Vagina (tissue), 2 donors: ENCODE measurements around the gene EXOC6B. TPM values are rescaled to one million over a fixed set of nuclear protein-coding genes. Genes with fewer than 3 reads are reported as not detected.

Experiments
- DNase-seq, 2 donors: peaks; one replicate each; pipeline ENCODE4 v3.0.0-alpha.2; 2017; ENCODE audit errors: extremely low spot score in 2 of 2
- H3K27ac ChIP-seq: fragments of 200-600 bp; sonication (generic); one replicate; pipeline ENCODE4 v1.5.1; 2019
- H3K27me3 ChIP-seq: fragments of 200-600 bp; sonication (generic); one replicate; pipeline ENCODE4 v1.5.1; 2019
- H3K36me3 ChIP-seq, 2 donors: fragments of 200-600 bp; sonication (generic); one replicate each; pipeline ENCODE4 v1.5.1; 2017 to 2019
- H3K4me1 ChIP-seq: fragments of 200-600 bp; sonication (generic); one replicate; pipeline ENCODE4 v1.5.1; 2019
- H3K4me3 ChIP-seq, 2 donors: fragments of 200-600 bp; sonication (generic); 1 replicate in 1 of 2; 2 replicates in 1 of 2; pipeline ENCODE4 v1.5.1; 2016 to 2019
- H3K9me3 ChIP-seq: fragments of 200-600 bp; sonication (generic); one replicate; pipeline ENCODE4 v1.5.1; 2019
- CTCF ChIP-seq, 3 experiments: fragments of 450-650 bp in 2 of 3; fragments of 200-600 bp in 1 of 3; sonication (generic) in 1 of 3; IDR thresholded peaks; one replicate each; pipeline ENCODE4 v1.5.1; 2017 to 2019; ENCODE audit warnings: antibody characterized with exemption in 3 of 3, mild to moderate bottlenecking in 2 of 3, moderate library complexity in 2 of 3
- POLR2A ChIP-seq, 2 donors: fragments of 450-650 bp; IDR thresholded peaks; one replicate each; pipeline ENCODE4 v1.6.1; 2017; ENCODE audit warnings: antibody characterized with exemption in 2 of 2, mild to moderate bottlenecking in 2 of 2, moderate library complexity in 2 of 2
- POLR2AphosphoS5 ChIP-seq, 2 donors: sonication (generic); formaldehyde crosslinking; IDR thresholded peaks; one replicate each; pipeline ENCODE4 v1.9.0; 2017; ENCODE audit warnings: antibody characterized with exemption in 2 of 2, mild to moderate bottlenecking in 2 of 2, low read depth in 1 of 2; ENCODE audit not compliant: insufficient read depth in 1 of 2
- intact Hi-C: fragments of 100-400 bp; cut with DNase I; formaldehyde crosslinking; loops from one replicate; pipeline ENCODE4 v1.15.1; 2023
- total RNA-seq: library from RNA; depleted of rRNA; stranded (reverse); fragments of >200 nt; gene quantifications from one replicate; pipeline ENCODE4 v1.2.3, GENCODE V29; 2016

Gene EXOC6B
- total RNA-seq, 1 donor from 2014 or later, result 41.5 TPM

- Histone ChIP-seq H3K27ac (no peak overlapping the region), H3K4me1 (peaks cover 17% of the 10 kb centered on the region), H3K27me3 (no peaks in the 10 kb centered on the region), H3K4me3 (no peak overlapping the region), H3K36me3 (no peaks in the 10 kb centered on the region), H3K9me3 (no peaks in the 10 kb centered on the region)
- TF ChIP-seq POLR2A (IDR thresholded peaks at IDR 0.05) (no peak), CTCF (IDR thresholded peaks at IDR 0.05) (no peak), POLR2AphosphoS5 (IDR thresholded peaks at IDR 0.05; ENCODE audit: insufficient read depth in 1 of 2, low read depth in 1 of 2) (no peak)
- intact Hi-C loops, result no loop called here
- no peak for DNase-seq
Measured at GRCh38 chr2:72233211-72233610, 592.6 kb downstream of the EXOC6B start.

- intact Hi-C loops, result no loop called here
- H3K4me3 ChIP-seq, result no peak overlapping the region
- H3K27me3 ChIP-seq, result no peaks in the 10 kb centered on the region
- H3K9me3 ChIP-seq, result no peaks in the 10 kb centered on the region
- TF ChIP-seq POLR2AphosphoS5 (IDR thresholded peaks at IDR 0.05; ENCODE audit: insufficient read depth in 1 of 2, low read depth in 1 of 2) (no peak), CTCF (IDR thresholded peaks at IDR 0.05) (no peak), POLR2A (IDR thresholded peaks at IDR 0.05) (no peak)
- DNase-seq, result no peak
- no peaks in the 10 kb centered on the region for H3K4me1 ChIP-seq
- H3K36me3 ChIP-seq, result no peaks in the 10 kb centered on the region
- no peak overlapping the region for H3K27ac ChIP-seq
Measured at GRCh38 chr2:72222829-72223564, 602.8 kb downstream of the EXOC6B start.

GRCh38 chr2:72220170-72220569 is 605.7 kb downstream of the EXOC6B start:
- H3K27ac ChIP-seq, result no peak overlapping the region
- no peak overlapping the region for H3K4me3 ChIP-seq
- intact Hi-C loops, result no loop called here
- no peaks in the 10 kb centered on the region for H3K27me3 ChIP-seq
- H3K36me3 ChIP-seq, result no peaks in the 10 kb centered on the region
- no peaks in the 10 kb centered on the region for H3K9me3 ChIP-seq
- no peaks in the 10 kb centered on the region for H3K4me1 ChIP-seq
- TF ChIP-seq CTCF (IDR thresholded peaks at IDR 0.05) (no peak), POLR2AphosphoS5 (IDR thresholded peaks at IDR 0.05; ENCODE audit: insufficient read depth in 1 of 2, low read depth in 1 of 2) (no peak), POLR2A (IDR thresholded peaks at IDR 0.05) (no peak)
- no peak for DNase-seq

DNA sequence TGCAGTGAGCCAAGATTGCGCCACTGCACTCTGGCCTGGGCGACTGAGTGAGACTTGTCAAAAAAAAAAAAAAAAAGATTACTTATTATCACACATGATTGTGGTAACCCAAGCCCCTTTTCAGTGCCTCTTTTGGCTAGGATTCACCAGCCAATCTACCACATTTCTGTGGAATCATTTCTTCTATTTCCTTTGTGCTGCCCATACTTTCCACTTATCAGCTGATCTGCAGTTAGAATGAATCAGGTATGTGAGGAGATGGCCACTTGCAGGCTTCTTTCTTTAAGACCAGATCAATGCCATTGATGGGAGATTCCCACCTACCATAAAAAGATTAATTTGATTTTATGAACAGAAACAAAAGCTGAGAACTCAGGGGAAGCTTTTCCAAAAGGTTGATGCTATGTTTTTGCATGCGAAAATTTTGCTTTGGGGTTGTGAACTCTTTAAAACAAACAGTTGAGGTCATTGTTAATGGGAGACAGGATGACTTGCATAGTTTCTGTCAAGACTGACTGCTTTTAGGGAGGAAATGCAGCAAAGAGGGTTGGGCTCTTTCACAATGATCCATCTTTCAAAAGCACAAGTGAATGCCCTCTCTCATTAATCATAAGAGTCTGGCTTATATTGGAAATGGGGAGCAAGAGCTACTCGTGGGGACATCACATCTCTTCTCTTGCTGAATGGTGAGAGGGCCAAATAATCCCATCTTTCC is 611.2 kb downstream of the EXOC6B start:
- no peak for TF ChIP-seq POLR2A (IDR thresholded peaks at IDR 0.05)
- no peak for TF ChIP-seq CTCF (IDR thresholded peaks at IDR 0.05)
- TF ChIP-seq POLR2AphosphoS5 (IDR thresholded peaks at IDR 0.05; ENCODE audit: insufficient read depth in 1 of 2, low read depth in 1 of 2), result no peak
- no peak overlapping the region for H3K27ac ChIP-seq
- no peaks in the 10 kb centered on the region for H3K27me3 ChIP-seq
- DNase-seq, result no peak
- no peaks in the 10 kb centered on the region for H3K36me3 ChIP-seq
- H3K4me1 ChIP-seq, result peaks cover 21% of the 10 kb centered on the region
- intact Hi-C loops, result no loop called here
- H3K9me3 ChIP-seq, result no peaks in the 10 kb centered on the region
- H3K4me3 ChIP-seq, result no peak overlapping the region

GRCh38 chr2:72212486-72212855 is 613.4 kb downstream of the EXOC6B start:
- DNase-seq, result no peak
- TF ChIP-seq POLR2A (IDR thresholded peaks at IDR 0.05), result no peak
- TF ChIP-seq CTCF (IDR thresholded peaks at IDR 0.05), result no peak
- no peak for TF ChIP-seq POLR2AphosphoS5 (IDR thresholded peaks at IDR 0.05; ENCODE audit: insufficient read depth in 1 of 2, low read depth in 1 of 2)
- Histone ChIP-seq H3K27ac (no peak overlapping the region), H3K36me3 (no peaks in the 10 kb centered on the region), H3K9me3 (no peaks in the 10 kb centered on the region), H3K27me3 (no peaks in the 10 kb centered on the region), H3K4me3 (no peak overlapping the region), H3K4me1 (peaks cover 21% of the 10 kb centered on the region)
- intact Hi-C loops, result no loop called here
